Breast epithelium (tissue), 4 donors: ENCODE data around the gene CD244. TPM values are rescaled to one million over a fixed set of nuclear protein-coding genes. Genes with fewer than 3 reads are reported as not detected.
"Not testable (repeated sequence)": the region's sequence is repeated elsewhere in the genome, so short reads cannot be mapped to it uniquely, and the experiment has no call there.

Source experiments
- DNase-seq, 2 donors: peaks; one replicate each; pipeline ENCODE4 v3.0.0-alpha.2; 2019; ENCODE audit warnings: low spot score in 2 of 2
- H3K27ac ChIP-seq, 2 donors: fragments of 200-600 bp; sonication (generic) in 1 of 2; one replicate each; pipeline ENCODE4 v1.5.1; 2016 to 2019; ENCODE audit warnings: mild to moderate bottlenecking in 1 of 2
- H3K27me3 ChIP-seq, 2 donors: fragments of 200-600 bp; sonication (generic) in 1 of 2; one replicate each; pipeline versions ENCODE4 v1.5.1 to v1.6.0; 2017 to 2019; ENCODE audit warnings: control low read depth in 1 of 2, mild to moderate bottlenecking in 1 of 2
- H3K36me3 ChIP-seq: fragments of 200-600 bp; one replicate; pipeline ENCODE4 v1.5.1; 2019
- H3K4me1 ChIP-seq, 2 donors: fragments of 200-600 bp; sonication (generic); one replicate each; pipeline ENCODE4 v1.5.1; 2016 to 2019; ENCODE audit warnings: control low read depth in 1 of 2
- H3K4me3 ChIP-seq, 3 donors: fragments of 200-600 bp; sonication (generic); 1 replicate in 2 of 3; 2 replicates in 1 of 3; pipeline ENCODE4 v1.5.1; 2016 to 2019; ENCODE audit warnings: mild to moderate bottlenecking in 3 of 3, moderate library complexity in 2 of 3
- H3K9me3 ChIP-seq, 2 donors: fragments of 200-600 bp; sonication (generic) in 1 of 2; one replicate each; pipeline ENCODE4 v1.5.1; 2016 to 2019; ENCODE audit warnings: control low read depth in 1 of 2
- POLR2A ChIP-seq: fragments of 450-650 bp; IDR thresholded peaks from one replicate; pipeline ENCODE4 v1.6.1; 2016; ENCODE audit warnings: antibody characterized with exemption, mild to moderate bottlenecking, moderate library complexity
- POLR2AphosphoS5 ChIP-seq, 3 donors: sonication (generic); formaldehyde crosslinking; IDR thresholded peaks; one replicate each; pipeline ENCODE4 v1.6.1; 2017; ENCODE audit warnings: antibody characterized with exemption in 3 of 3
- intact Hi-C: fragments of 100-400 bp; cut with DNase I; formaldehyde crosslinking; loops from one replicate; pipeline ENCODE4 v1.15.1; 2023; ENCODE audit warnings: low total_unique reads
- total RNA-seq, 3 donors: library from RNA; depleted of rRNA; stranded (reverse); fragments of >200 nt; gene quantifications; one replicate each; pipeline ENCODE4 v1.1.0, GENCODE V29; 2016
- TF ChIP-seq, protein P1 (sequence below), 3 donors: fragments of 450-650 bp; IDR thresholded peaks; one replicate each; pipeline ENCODE4 v1.5.1; 2016 to 2017; ENCODE audit warnings: antibody characterized with exemption in 3 of 3, mild to moderate bottlenecking in 3 of 3, moderate library complexity in 3 of 3

The CD244 gene
- total RNA-seq, 3 donors from 2014 or later = 0.64 to 1.6 (median 0.66) TPM

DNA sequence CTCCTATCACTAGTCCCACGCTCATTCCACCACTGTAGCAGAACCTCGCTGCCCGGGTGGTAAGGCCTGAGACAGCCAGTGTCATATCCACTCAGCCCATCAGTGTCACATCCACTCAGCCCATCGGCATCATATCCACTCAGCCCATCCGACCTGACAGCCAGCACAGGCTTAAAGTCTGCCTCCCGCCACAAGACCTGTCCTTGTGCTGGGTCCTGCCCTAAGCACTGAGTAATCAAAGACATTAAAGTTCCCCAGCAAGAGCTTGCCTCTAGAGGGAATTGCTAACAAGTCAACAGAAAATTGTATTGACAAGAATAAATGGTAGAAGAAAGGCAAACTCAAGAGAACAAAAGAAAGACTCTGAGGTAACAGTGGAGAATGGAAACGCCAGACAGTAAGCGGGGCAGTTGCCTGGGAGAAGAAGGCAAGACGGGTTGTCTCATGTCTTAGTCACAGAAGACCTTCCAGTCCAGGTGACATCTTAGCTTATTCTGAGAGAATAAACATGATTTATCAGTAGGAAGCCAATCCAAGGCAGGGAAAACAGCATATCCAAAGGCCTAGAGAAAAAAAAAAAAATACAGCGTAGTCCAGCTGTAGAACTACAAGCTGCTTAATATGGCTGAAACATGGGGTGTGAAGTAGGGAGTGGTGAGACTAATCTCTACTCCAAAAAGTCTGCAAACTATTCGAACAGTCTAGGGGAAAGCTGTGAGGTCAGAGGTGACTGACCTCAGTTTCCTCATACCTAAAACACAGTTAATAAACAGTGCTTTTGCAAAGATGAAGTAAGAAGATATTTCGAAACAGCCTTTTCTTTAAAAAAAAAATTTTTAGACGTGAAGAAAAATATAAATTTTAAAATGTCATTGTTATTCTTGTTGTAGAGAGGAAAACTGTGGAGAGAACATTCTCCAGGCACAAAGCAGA lies 21.2 kb upstream of the CD244 start:
- H3K4me3 ChIP-seq = no peak overlapping the region
- H3K36me3 ChIP-seq = no peaks in the 10 kb centered on the region
- no peak overlapping the region for H3K27ac ChIP-seq
- no peaks in the 10 kb centered on the region for H3K9me3 ChIP-seq
- H3K4me1 ChIP-seq = no peaks in the 10 kb centered on the region
- H3K27me3 ChIP-seq = no peaks in the 10 kb centered on the region
- DNase-seq = no peak
- TF ChIP-seq, protein P1, sequence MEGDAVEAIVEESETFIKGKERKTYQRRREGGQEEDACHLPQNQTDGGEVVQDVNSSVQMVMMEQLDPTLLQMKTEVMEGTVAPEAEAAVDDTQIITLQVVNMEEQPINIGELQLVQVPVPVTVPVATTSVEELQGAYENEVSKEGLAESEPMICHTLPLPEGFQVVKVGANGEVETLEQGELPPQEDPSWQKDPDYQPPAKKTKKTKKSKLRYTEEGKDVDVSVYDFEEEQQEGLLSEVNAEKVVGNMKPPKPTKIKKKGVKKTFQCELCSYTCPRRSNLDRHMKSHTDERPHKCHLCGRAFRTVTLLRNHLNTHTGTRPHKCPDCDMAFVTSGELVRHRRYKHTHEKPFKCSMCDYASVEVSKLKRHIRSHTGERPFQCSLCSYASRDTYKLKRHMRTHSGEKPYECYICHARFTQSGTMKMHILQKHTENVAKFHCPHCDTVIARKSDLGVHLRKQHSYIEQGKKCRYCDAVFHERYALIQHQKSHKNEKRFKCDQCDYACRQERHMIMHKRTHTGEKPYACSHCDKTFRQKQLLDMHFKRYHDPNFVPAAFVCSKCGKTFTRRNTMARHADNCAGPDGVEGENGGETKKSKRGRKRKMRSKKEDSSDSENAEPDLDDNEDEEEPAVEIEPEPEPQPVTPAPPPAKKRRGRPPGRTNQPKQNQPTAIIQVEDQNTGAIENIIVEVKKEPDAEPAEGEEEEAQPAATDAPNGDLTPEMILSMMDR (IDR thresholded peaks at IDR 0.05) = no peak
- TF ChIP-seq POLR2A (no peak), POLR2AphosphoS5 (IDR thresholded peaks at IDR 0.05) (no peak)
- intact Hi-C loops = no loop called here

DNA sequence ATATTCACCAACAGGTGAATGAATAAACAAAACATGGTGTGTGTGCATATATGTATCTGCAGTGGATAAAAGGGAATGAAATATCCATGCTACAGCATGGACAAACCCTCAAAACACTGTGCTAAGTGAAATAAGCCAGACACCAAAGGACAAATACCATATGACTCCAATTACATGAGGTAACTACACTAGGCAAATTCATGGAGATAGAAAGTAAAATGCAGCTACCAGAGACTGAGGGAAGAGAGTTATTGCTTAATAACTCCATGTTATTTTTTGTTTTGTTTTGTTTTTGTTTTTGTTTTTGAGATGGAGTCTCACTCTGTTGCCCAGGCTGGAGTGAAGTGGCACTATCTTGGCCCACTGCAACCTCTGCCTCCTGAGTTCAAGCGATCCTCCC lies 19.9 kb upstream of the CD244 start:
- no peak for DNase-seq
- TF ChIP-seq POLR2AphosphoS5 (IDR thresholded peaks at IDR 0.05) (no peak), POLR2A (no peak)
- TF ChIP-seq, protein P1 (IDR thresholded peaks at IDR 0.05) = no peak
- H3K27ac ChIP-seq = no peak overlapping the region
- H3K4me1 ChIP-seq = no peaks in the 10 kb centered on the region
- no peaks in the 10 kb centered on the region for H3K36me3 ChIP-seq
- no peaks in the 10 kb centered on the region for H3K27me3 ChIP-seq
- no peak overlapping the region for H3K4me3 ChIP-seq
- intact Hi-C loops = no loop called here
- no peaks in the 10 kb centered on the region for H3K9me3 ChIP-seq

DNA sequence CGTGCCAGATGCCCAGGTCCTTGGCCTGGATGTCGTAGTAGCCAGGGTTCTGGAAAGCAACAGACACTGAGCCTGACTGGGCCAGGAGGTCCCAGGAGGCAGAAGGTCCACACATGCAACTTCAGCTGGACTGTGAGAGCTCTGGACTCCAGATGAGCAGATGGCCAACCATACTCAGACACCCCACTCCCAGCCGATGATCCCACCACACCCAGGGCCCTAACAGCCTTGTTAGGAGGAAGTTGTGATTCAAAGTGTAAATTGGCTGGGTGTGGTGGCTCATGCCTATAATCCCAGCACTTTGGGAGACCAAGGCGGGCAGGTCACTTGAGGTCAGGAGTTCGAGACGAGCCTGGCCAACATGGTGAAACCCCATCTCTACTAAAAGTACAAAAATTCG lies 18.6 kb upstream of the CD244 start:
- H3K36me3 ChIP-seq, H3K27ac ChIP-seq, DNase-seq, H3K4me3 ChIP-seq, H3K4me1 ChIP-seq, intact Hi-C loops, H3K9me3 ChIP-seq, H3K27me3 ChIP-seq: not testable (repeated sequence)

DNA sequence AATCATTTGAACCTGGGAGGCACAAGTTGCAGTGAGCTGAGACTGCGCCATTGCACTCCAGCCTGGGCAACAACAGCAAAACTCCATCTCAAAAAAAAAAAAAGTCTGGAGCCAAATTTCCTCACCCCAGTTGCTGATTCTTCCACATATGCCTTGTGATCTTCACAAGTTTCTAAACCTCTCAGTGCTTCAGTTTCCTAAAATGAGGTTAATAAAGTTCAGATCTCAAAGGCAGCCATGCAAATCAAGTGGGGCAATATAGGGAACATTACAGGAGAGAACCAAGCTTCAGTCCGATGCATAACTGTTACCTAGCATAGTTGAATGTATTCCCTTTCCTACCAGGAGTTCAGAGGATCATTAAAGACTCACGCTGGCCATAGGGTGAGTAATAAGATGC lies 17.5 kb upstream of the CD244 start:
- H3K27ac ChIP-seq = no peak overlapping the region
- H3K36me3 ChIP-seq = no peaks in the 10 kb centered on the region
- no peak overlapping the region for H3K4me3 ChIP-seq
- no peaks in the 10 kb centered on the region for H3K27me3 ChIP-seq
- H3K9me3 ChIP-seq = no peaks in the 10 kb centered on the region
- H3K4me1 ChIP-seq = no peaks in the 10 kb centered on the region
- no peak for TF ChIP-seq POLR2A
- TF ChIP-seq POLR2AphosphoS5 (IDR thresholded peaks at IDR 0.05) = no peak
- TF ChIP-seq, protein P1 (IDR thresholded peaks at IDR 0.05) = no peak
- DNase-seq = no peak
- intact Hi-C loops = no loop called here

DNA sequence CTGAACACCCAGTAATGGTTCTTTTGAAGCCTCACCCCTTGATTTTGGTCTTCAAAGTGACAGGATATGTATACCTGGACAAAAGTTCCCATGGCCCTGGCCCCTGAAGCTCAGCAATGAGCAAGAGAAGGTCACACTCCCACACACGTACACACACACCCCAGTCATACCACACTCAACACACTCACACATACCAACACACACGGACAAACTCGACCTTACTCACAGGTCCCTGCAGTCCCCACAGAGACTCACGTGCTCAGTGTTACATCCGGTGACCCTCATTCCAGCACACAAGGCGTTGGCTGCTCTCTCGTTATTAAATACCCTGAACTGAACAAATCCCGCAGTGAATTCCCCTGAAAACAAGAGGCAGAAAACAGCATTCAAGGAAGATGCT lies 16.4 kb upstream of the CD244 start:
- intact Hi-C loops = loop anchor here (10.0 kb wide), 1 partner anchor 1616 kb away; the partner anchor contains the start of gene UHMK1
- Histone ChIP-seq H3K4me1 (no peaks in the 10 kb centered on the region), H3K27ac (no peak overlapping the region), H3K27me3 (no peaks in the 10 kb centered on the region), H3K4me3 (no peak overlapping the region), H3K9me3 (no peaks in the 10 kb centered on the region), H3K36me3 (no peaks in the 10 kb centered on the region)
- TF ChIP-seq, protein P1 (IDR thresholded peaks at IDR 0.05) = no peak
- TF ChIP-seq POLR2AphosphoS5 (IDR thresholded peaks at IDR 0.05) (no peak), POLR2A (no peak)
- DNase-seq = no peak
